NK-92 (cell line): ENCODE measurements around the gene ADRA2C.

ENCODE experiments used
- DNase-seq: peaks from one replicate; lab custom pipeline; 2025; ENCODE audit not compliant: unreplicated experiment; lab: John Stamatoyannopoulos, UW

Gene ADRA2C

GRCh38 chr4:3791910-3792542 is 25.8 kb downstream of the ADRA2C start:
- no peak for DNase-seq

- no peak for DNase-seq
Observed at GRCh38 chr4:3792813-3793212, 26.6 kb downstream of the ADRA2C start.

GRCh38 chr4:3793545-3793944 is 27.4 kb downstream of the ADRA2C start:
- no peak for DNase-seq

GRCh38 chr4:3796960-3797359 is 30.8 kb downstream of the ADRA2C start:
- no peak for DNase-seq

DNA sequence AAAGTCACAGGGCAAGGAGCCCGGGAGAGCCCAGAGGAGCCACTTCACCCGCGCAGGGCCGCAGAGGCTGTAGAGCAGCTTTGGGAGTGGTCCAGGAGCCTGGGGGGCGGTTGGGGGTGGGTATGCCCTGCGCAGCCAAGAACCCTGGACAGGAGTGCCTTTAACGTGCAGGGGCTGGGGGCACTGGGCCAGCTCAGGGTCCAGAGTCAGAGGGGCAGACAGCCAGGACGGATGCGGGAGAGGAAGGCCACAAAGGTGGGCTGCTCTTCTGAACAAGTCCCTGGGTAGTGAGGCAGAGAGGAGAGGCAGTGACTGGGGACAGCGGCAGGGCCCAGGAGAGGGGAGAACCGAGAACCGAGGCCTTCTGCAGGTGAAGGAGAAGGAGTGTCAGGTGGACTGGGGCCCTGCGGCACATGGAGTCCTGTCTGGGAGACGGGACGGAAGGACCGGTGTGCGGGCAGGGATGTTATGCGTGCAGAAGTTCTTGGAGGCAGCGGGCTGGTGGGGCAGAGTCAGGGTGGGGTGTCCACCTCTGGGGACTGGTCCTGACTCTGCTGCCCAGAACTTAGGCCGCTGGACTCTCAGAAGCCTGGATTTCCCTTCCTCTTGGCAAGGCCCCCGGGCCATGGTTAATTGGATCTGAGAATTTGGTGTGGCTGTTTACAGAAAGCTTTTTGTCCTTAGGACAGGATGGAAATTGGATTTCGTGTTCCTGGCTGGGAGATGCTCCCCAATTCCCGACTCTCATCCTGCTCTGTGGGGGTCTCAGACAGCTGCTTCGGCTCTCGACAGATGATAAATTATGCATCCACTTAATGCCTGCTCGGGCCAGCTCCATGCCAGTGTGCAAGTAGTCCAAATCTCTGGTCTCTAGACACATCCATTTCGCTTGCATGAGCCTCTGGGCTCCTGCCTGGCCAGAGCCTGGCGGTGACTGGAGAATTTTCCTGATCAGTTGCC is 31.9 kb downstream of the ADRA2C start:
- no peak for DNase-seq

DNA sequence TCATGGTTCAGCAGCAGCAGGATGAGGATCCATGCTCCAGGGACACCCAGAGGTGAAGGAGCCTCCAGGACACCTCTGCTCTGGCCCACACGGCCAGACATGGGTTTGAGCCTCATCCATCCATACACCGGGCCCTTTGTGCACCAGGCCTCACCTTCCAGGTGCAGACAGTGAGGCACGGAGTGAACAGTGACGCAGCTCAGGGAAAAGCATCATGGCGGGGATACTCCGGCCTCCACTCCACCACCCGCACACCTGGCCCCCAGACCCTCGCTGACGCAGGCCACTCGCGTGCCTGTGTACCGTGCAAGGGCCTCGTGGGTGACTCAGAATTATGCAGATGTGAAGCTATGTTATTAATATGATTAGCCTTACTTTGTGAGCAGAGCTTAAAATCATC is 33.3 kb downstream of the ADRA2C start:
- no peak for DNase-seq

- no peak for DNase-seq
Observed at GRCh38 chr4:3800351-3800750, 34.2 kb downstream of the ADRA2C start.

DNA sequence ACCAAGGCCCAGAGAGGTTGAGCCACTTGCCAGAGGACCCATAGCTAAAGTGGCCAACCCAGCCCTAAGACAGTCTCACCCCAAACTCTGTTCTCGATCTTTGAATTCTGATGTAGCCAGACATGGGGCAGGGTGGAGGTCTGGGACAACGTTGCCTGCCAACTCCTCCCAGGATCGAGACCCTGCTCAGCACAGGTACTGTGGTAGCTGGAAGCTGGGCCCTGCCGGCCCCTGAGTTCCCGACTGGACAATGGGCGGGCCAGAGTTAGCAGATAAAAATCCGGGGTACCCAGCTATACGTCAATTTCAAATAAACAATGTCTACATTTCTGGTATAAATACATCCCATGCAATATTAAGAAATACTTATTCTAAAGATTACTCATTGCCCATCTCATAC is 35.3 kb downstream of the ADRA2C start:
- DNase-seq: no peak

DNA sequence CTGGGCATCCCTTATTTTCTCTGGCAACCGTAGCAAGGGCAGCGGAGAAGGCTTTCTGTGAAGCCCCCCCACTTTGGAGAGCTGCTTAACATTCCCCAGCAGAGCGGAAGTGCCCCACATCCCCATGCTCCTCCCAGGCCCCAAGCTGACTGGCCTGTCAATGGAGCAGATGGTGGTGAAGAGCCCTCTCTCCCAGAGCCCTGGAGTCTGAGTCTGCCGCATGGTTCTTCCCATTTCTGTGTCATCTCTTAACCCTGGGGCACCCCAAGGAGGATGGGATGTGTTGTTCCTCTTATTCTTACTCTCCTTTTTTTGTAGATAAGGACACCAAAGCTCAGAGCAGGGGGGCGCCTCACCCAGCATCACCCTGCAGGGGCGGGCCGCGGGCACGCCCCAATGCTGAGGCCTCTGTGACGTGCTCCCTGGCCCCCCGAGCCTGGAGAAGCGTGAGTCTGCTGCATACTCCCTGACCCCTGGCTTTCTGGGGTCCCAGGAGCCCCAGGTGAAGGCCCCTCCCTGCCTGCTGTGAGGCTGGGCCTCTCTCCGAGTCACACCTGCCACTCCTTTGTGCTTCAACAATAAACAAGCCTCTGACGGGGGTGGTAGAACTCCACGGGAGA is 35.9 kb downstream of the ADRA2C start:
- DNase-seq: no peak

DNA sequence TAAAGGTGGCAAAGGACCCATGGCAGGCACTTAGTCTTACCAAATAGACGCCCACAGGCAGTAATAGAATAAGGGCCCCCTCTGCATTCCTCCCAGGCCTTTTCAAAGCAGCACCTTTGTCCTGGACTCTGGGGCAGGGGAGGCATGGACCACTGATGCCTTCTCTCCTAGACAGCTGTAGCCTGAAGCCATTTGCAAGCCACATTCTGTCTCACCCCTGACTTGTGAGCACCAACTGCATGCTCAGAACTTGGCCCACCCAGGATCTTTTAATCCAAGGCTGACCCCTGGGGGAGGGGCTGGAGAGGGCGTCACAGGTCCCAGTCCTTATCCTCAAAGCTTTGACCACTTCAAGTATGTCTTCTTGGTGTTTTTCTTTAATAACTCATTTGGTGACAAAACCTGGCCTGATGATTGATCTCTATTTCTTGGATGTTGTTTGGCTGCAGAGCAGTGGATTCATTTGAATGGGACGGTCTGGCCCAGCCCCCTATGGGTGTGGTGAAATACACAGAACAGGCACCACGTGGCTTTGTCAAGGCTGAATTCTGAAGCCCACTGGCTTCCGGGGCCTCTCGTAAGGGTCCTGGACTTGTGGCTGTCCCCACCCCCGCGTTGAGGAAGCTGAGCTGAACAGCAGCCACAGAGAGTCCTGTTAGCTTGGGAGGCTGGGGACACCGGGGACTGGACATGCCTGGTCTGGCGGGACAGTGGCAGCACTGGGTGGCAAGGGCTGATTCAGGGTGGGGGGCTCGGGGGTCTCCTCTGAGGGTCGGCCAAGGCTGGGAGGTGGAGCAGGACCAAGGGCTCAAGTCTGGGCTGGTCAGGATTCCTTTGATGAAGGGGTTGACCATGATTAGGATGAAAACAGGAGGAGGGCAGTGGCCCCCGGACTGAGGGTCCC is 36.6 kb downstream of the ADRA2C start:
- no peak for DNase-seq

DNA sequence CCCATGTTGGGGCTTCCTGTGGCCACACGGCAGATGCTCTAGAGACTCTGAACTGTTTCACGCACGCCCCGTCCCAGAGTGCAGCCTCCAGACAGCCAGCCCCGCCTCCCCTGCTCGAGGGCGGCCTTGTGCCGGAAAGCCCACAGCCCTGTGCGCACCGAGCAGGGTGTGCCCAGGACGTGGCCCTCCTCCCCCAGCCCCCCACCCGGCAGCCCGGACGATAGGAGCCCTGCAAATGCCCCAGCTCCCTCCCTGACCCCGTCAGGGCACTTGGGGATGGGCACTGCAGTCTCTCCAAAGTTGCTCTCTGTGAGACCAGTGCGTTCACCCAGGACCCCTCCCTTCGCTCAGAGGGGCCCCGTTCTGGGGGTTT is 37.3 kb downstream of the ADRA2C start:
- DNase-seq: no peak

GRCh38 chr4:3803946-3804345 is 37.8 kb downstream of the ADRA2C start:
- DNase-seq: no peak

DNA sequence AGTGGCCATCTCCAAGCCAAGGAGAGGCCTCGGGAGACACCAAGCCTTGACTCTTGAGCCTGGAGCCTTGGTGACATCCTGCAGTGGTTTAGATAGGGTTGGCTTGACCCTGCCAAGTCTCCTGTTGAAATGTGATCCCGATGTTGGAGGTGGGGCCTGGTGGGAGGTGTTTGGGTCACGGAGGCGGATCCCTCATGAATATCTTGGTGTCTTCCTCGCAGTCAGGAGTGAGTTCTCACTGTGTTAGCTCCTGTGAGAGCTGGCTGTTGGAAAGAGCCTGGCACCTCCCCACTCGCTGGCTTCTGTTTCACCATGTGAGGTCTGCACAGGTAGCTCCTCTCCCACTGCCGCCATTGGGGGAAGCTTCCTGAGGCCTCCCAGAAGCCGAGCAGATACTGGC is 38.8 kb downstream of the ADRA2C start:
- DNase-seq: no peak

- no peak for DNase-seq
Observed at GRCh38 chr4:3805731-3806130, 39.5 kb downstream of the ADRA2C start.

DNA sequence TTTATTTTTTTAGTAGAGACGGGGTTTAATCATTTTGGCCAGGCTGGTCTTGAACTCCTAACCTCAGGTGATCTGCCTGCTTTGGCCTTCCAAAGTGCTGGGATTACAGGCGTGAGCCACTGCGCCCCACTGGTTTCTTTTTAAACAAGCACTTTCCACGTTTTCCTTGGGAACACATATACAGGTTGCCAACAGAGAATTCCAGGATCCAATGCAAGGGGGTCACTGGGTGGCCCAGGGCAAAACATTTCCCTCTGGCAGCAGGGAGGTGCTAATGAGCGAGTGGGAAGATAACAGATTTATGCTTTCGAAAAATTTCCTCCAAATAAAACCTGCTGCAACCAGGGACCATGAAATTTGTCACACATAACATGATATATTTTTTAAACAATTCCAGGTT is 41.1 kb downstream of the ADRA2C start:
- no peak for DNase-seq

DNA sequence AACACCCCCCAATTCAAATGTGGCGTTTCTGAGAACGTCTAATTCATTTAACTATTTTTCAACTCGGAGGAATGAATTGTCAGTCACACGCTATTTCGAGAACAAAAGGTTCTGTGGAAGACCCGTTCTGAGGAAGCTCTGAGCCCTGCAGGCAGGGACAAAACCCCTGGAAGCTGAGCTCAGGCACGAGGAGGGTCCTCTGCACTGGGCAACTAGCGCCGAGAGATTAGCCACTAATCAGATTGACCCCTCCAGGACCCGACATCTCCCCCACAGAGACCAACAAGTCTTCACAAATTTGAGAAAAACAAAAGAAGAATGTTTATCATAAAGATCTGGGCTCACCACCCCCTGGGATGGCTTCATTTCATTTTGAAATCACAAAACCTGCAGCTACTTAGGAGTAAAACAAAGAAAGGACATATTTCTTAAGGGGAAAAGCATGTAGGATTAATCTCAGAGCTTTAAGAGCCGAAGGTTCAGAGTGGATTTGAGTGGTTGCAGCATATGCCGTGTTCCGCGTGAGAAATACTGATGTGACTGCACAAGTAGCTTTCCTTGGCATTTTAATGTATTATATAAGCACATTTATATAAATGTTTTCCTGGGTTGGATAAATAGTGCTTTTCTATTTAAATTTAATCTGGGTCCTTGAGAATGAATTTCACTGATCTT is 41.8 kb downstream of the ADRA2C start:
- DNase-seq: no peak

GRCh38 chr4:3808597-3808996 is 42.4 kb downstream of the ADRA2C start:
- DNase-seq: no peak

- no peak for DNase-seq
Observed at GRCh38 chr4:3809028-3809427, 42.8 kb downstream of the ADRA2C start.

- no peak for DNase-seq
Observed at GRCh38 chr4:3809451-3810110, 43.4 kb downstream of the ADRA2C start.

GRCh38 chr4:3810111-3810680 is 44.0 kb downstream of the ADRA2C start:
- no peak for DNase-seq
